ENCODE data around the gene NKAP. TPM values are rescaled to one million over a fixed set of nuclear protein-coding genes. Genes with fewer than 3 reads are reported as not detected.

The NKAP gene
- total and polyA plus RNA-seq, 9 of the 15 experiments (the other 6 are each of a cell fraction or from before 2014, with no cell fraction given), result 3.1 to 8.3 (median 7.0) TPM

DNA sequence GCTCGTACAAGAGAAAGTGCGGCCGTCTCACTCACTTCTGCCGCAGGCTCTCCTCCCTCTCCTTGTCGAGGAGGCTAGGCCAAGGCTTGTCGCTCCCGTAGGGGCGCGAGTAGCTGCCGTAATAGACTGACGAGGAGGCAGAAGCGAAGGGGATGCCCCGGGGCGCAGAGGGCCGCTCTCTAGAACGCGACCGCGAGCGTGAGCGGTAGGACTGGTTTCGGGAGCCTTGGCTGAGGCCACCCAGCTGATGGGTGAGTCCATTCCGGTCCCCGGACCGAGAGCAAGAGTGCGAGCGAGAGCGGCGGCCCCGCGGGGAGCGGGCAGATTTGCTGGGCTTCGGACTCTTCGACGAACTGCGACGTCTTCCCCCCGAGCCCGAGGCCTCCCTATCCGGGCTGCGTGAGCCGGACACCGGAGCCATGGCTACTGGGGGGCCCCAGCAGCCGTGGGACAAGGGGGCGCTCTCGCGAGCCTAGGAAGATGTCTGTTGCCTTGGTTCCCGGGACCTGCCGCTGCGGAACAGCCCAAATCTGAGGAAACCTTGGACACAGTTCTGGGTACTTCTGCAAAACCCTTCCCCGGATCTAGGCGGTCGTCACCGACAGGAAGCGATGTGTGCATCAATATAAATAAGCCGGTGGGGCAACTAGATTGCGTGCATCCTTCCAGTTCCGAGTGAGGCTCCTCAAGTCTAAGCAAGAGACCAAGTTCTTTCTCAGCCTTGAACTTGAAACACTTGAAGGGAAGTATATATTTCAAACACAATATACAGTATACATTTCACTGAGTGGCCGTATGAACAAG is at the start of gene NKAP (continued):
- TF ChIP-seq RBBP5 (IDR thresholded peaks at IDR 0.05; ENCODE audit: borderline replicate concordance, insufficient read depth, low read length, poor library complexity, severe bottlenecking) (peak; percentile 88), HMG20B (CRISPR knock-in tag; IDR thresholded peaks at IDR 0.05) (no peak), MEF2A (IDR thresholded peaks at IDR 0.05; ENCODE audit: control insufficient read depth, low read depth, low read length) (no peak), HDGF (IDR thresholded peaks at IDR 0.05) (no peak), SNIP1 (IDR thresholded peaks at IDR 0.05; ENCODE audit: low read depth) (no peak), E2F3 (CRISPR knock-in tag; IDR thresholded peaks at IDR 0.05) (no peak), NCOA4 (IDR thresholded peaks at IDR 0.05; ENCODE audit: partially characterized antibody) (no peak), CBX5 (IDR thresholded peaks at IDR 0.05; ENCODE audit: borderline replicate concordance, low read depth) (no peak), IRF2 (CRISPR knock-in tag; IDR thresholded peaks at IDR 0.05) (no peak)
- TF ChIP-seq, protein P1, sequence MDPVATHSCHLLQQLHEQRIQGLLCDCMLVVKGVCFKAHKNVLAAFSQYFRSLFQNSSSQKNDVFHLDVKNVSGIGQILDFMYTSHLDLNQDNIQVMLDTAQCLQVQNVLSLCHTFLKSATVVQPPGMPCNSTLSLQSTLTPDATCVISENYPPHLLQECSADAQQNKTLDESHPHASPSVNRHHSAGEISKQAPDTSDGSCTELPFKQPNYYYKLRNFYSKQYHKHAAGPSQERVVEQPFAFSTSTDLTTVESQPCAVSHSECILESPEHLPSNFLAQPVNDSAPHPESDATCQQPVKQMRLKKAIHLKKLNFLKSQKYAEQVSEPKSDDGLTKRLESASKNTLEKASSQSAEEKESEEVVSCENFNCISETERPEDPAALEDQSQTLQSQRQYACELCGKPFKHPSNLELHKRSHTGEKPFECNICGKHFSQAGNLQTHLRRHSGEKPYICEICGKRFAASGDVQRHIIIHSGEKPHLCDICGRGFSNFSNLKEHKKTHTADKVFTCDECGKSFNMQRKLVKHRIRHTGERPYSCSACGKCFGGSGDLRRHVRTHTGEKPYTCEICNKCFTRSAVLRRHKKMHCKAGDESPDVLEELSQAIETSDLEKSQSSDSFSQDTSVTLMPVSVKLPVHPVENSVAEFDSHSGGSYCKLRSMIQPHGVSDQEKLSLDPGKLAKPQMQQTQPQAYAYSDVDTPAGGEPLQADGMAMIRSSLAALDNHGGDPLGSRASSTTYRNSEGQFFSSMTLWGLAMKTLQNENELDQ (CRISPR knock-in tag; IDR thresholded peaks at IDR 0.05; ENCODE audit: borderline replicate concordance), result no peak
